ENCODE results near the gene CFDP1. TPM values are rescaled to one million over a fixed set of nuclear protein-coding genes. Genes with fewer than 3 reads are reported as not detected.

The CFDP1 gene
- total and polyA plus RNA-seq, 2 donors (not counting 3 experiments of a cell fraction or from before 2014, with no cell fraction given), result 17.8 to 53.8 TPM

- intact Hi-C loops (cut with micrococcal nuclease) (no loop called here), dilution Hi-C loops (cut with MboI; ENCODE audit: extremely low pct_ligation_motif_present, low sequenced_read_pairs) (no loop called here)
- POLR2A ChIA-PET, result no interaction called here
- H3K9me3 ChIP-seq (replicated peaks; ENCODE audit: control insufficient read depth, insufficient read depth, low read length), result no peaks in the 10 kb centered on the region
- CTCF ChIA-PET, result interaction anchor here (0.7 to 2.5 kb wide), 5 partner anchors 8 to 72 kb away, joined by 3 to 12 read pairs (median 6); no protein-coding TSS in a partner anchor
- H3K4me1 ChIP-seq (ENCODE audit: control insufficient read depth, extremely low read depth, insufficient read depth, low read length), result peaks cover 15% of the 10 kb centered on the region
- H3K9me1 ChIP-seq (replicated peaks; ENCODE audit: control insufficient read depth, extremely low read depth, insufficient read depth, low read length), result no peaks in the 10 kb centered on the region
- H3K36me3 ChIP-seq (ENCODE audit: control insufficient read depth in 2 of 2, extremely low read depth in 1 of 2, insufficient read depth in 2 of 2, low read length in 2 of 2), result no peaks in the 10 kb centered on the region
- no peaks in the 10 kb centered on the region for H3K79me2 ChIP-seq (ENCODE audit: control insufficient read depth, insufficient read depth, low read length)
- BruUV-seq (replicated peaks), result no TSS peak
- no peak overlapping the region for H3K4me3 ChIP-seq (replicated peaks in 1 of 3; ENCODE audit: insufficient read depth in 1 of 3, low read depth in 1 of 3, low read length in 3 of 3)
- no peak overlapping the region for H3K9ac ChIP-seq (replicated peaks; ENCODE audit: extremely low read depth, insufficient read depth, low read length)
- DNase-seq (ENCODE audit: low read depth, low spot score) (no peak), FAIRE-seq (peak; percentile 15)
- H3K27ac ChIP-seq (ENCODE audit: insufficient read depth, low read depth, low read length), result no peak overlapping the region
- H2AFZ ChIP-seq (ENCODE audit: low read depth, low read length), result no peak overlapping the region
- no peaks in the 10 kb centered on the region for H4K20me1 ChIP-seq (replicated peaks; ENCODE audit: control insufficient read depth, extremely low read depth, insufficient read depth, low read length)
- H3K27me3 ChIP-seq (ENCODE audit: control insufficient read depth in 2 of 2, insufficient read depth in 2 of 2, low read length in 2 of 2), result no peaks in the 10 kb centered on the region
- no peak overlapping the region for H3K4me2 ChIP-seq (ENCODE audit: insufficient read depth, low read length)
- TF ChIP-seq POLR2A (IDR thresholded peaks at IDR 0.05; ENCODE audit: low read depth, low read length) (no peak), JUN (IDR thresholded peaks at IDR 0.05; ENCODE audit: borderline replicate concordance, insufficient read depth, insufficient read length, low read depth) (no peak), GATA2 (IDR thresholded peaks at IDR 0.05; ENCODE audit: insufficient read depth, insufficient read length, low read depth, low read length) (no peak)
- TF ChIP-seq, protein P1, sequence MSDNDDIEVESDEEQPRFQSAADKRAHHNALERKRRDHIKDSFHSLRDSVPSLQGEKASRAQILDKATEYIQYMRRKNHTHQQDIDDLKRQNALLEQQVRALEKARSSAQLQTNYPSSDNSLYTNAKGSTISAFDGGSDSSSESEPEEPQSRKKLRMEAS (IDR thresholded peaks at IDR 0.05; ENCODE audit: insufficient read depth, insufficient read length), result no peak
Measured at GRCh38 chr16:75312875-75313274, 120.4 kb downstream of the CFDP1 start.

- FAIRE-seq (no peak), DNase-seq (ENCODE audit: low read depth, low spot score) (no peak)
- Histone ChIP-seq H3K79me2 (ENCODE audit: control insufficient read depth, insufficient read depth, low read length) (no peaks in the 10 kb centered on the region), H3K4me1 (ENCODE audit: control insufficient read depth, extremely low read depth, insufficient read depth, low read length) (peaks cover 18% of the 10 kb centered on the region), H3K4me3 (replicated peaks in 1 of 3; ENCODE audit: insufficient read depth in 1 of 3, low read depth in 1 of 3, low read length in 3 of 3) (no peak overlapping the region), H3K4me2 (ENCODE audit: insufficient read depth, low read length) (no peak overlapping the region), H3K27me3 (ENCODE audit: control insufficient read depth in 2 of 2, insufficient read depth in 2 of 2, low read length in 2 of 2) (no peaks in the 10 kb centered on the region), H2AFZ (ENCODE audit: low read depth, low read length) (no peak overlapping the region), H4K20me1 (replicated peaks; ENCODE audit: control insufficient read depth, extremely low read depth, insufficient read depth, low read length) (no peaks in the 10 kb centered on the region), H3K9me1 (replicated peaks; ENCODE audit: control insufficient read depth, extremely low read depth, insufficient read depth, low read length) (no peaks in the 10 kb centered on the region), H3K9ac (replicated peaks; ENCODE audit: extremely low read depth, insufficient read depth, low read length) (no peak overlapping the region), H3K9me3 (replicated peaks; ENCODE audit: control insufficient read depth, insufficient read depth, low read length) (no peaks in the 10 kb centered on the region), H3K36me3 (ENCODE audit: control insufficient read depth in 2 of 2, extremely low read depth in 1 of 2, insufficient read depth in 2 of 2, low read length in 2 of 2) (no peaks in the 10 kb centered on the region), H3K27ac (ENCODE audit: insufficient read depth, low read depth, low read length) (no peak overlapping the region)
- no peak for TF ChIP-seq POLR2AphosphoS5 (IDR thresholded peaks at IDR 0.05; ENCODE audit: insufficient read depth, low read depth, low read length)
- TF ChIP-seq, protein P1 (IDR thresholded peaks at IDR 0.05; ENCODE audit: insufficient read depth, insufficient read length), result no peak
- no peak for TF ChIP-seq JUN (IDR thresholded peaks at IDR 0.05; ENCODE audit: borderline replicate concordance, insufficient read depth, insufficient read length, low read depth)
- no peak for TF ChIP-seq FOS (IDR thresholded peaks at IDR 0.05; ENCODE audit: borderline replicate concordance, insufficient read depth, low read length)
- BruUV-seq (replicated peaks), result no TSS peak
- CTCF ChIA-PET, result interaction anchor here (1.3 to 2.5 kb wide), 3 partner anchors 9 to 74 kb away, joined by 5 to 12 read pairs (median 6); no protein-coding TSS in a partner anchor
- intact Hi-C loops (cut with micrococcal nuclease), result no loop called here
- dilution Hi-C loops (cut with MboI; ENCODE audit: extremely low pct_ligation_motif_present, low sequenced_read_pairs), result no loop called here
- POLR2A ChIA-PET, result no interaction called here
Measured at GRCh38 chr16:75311383-75311938, 121.8 kb downstream of the CFDP1 start.
